Epidermal melanocyte (primary cell): Measurements from ENCODE around the gene PPARGC1A.

Experiments used
- DNase-seq: peaks from one replicate; pipeline ENCODE4 v3.0.0; 2011; ENCODE audit warnings: low spot score; ENCODE audit not compliant: insufficient read length

Gene PPARGC1A

GRCh38 chr4:23775694-23776093 lies 114.2 kb downstream of the PPARGC1A start:
- DNase-seq = no peak

GRCh38 chr4:23774909-23775308 lies 114.9 kb downstream of the PPARGC1A start:
- DNase-seq = no peak

GRCh38 chr4:23773884-23774636 lies 115.8 kb downstream of the PPARGC1A start:
- no peak for DNase-seq

- DNase-seq = no peak
Measured at GRCh38 chr4:23770011-23770410, 119.8 kb downstream of the PPARGC1A start.

DNA sequence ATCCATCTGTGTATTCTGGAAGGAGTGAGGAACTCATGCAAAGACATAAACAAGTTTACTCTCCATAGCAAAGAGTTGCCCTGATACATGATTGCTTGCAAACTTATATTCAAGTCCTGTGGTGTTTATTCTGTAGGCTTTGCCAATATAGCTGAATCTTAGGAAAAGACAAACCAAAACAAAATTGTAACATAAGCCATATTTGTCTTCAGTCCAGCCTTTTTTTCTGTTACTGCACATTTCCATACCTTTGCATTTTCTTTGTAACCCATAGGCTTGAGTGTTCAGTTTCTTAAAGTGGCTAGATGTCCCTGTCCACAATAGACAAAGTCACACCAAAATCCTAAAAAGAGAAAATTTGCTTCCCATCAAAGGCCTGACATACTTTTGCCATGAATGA lies 120.4 kb downstream of the PPARGC1A start:
- no peak for DNase-seq

DNA sequence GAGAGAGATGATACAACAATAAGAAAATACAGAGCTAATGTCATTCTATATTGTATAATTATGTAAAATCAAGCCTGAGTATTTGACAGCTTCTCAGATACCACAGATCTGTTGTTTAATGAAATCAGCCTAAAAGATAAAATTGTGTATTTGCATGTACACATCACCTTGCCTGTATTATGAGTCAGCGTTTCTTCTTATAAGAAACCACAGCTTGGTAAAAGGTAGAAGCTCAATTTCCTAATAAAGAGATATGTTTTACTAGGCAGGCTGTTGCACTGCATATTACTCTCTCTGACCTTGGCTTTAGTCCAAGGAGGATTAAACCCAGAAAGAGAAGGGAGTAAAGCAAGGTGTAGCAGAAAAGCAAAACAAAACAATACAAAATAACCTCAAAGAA lies 121.3 kb downstream of the PPARGC1A start:
- DNase-seq = no peak

GRCh38 chr4:23766344-23766743 lies 123.5 kb downstream of the PPARGC1A start:
- no peak for DNase-seq

GRCh38 chr4:23763559-23763958 lies 126.3 kb downstream of the PPARGC1A start:
- no peak for DNase-seq

DNA sequence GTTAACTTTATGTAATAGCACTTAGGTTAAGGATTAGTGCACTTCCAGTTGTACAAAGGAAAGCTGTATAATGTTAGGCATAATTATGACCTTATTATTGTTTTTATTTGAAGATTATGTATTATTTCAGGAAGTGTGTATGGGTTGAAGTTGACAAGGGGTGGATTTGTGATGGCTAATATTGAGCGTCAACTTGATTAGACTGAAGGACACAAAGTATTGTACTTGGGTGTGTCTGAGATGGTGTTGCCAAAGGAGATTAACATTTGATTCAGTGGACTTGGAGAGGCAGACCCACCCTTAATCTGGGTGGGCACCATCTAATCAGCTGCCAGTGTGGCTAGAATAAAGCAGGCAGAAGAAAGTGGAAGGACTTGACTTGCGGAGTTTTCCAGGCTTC lies 127.3 kb downstream of the PPARGC1A start:
- no peak for DNase-seq

DNA sequence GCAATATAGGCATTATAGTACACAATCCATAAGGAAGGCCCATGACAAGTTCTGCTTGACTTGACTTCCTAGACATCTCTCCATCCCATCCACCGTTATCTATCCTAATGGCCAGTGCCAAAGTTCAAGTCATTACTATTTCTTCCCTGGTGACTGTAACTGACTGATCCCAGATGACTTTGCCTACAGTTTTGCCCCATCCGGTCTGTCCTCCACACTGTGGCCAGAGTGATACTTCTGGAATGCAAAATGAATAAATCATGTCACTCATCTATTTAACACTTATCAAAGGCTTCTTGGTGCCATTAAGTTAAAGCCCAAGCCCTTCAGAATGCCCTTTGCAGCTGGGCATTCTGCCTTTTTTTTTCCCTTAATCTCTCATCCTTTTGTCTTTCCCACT lies 130.8 kb downstream of the PPARGC1A start:
- no peak for DNase-seq

GRCh38 chr4:23754688-23755087 lies 135.2 kb downstream of the PPARGC1A start:
- DNase-seq = no peak

DNA sequence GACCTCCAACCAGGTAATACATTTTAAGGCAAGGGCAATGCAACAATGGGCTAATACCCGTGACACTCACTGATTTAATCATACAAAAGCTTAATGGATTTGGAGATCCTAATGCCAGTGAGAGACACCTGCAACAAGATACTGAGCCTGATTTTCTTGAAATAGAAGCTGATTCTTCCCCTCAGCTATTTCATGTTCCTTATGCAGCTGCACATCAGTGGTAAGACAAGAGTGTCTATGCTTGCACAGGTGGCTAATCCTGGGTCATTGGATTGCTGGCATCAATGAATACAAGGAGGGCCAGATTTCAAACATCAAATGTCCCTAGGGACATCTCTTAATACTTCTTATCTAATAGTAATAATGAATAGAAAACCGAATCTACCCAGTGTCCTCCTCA lies 139.7 kb downstream of the PPARGC1A start:
- DNase-seq = no peak

- DNase-seq = no peak
Measured at GRCh38 chr4:23747281-23747735, 142.5 kb downstream of the PPARGC1A start.

GRCh38 chr4:23746672-23747071 lies 143.2 kb downstream of the PPARGC1A start:
- DNase-seq = no peak

- DNase-seq = no peak
Measured at GRCh38 chr4:23746027-23746426, 143.8 kb downstream of the PPARGC1A start.

GRCh38 chr4:23745377-23745776 lies 144.5 kb downstream of the PPARGC1A start:
- no peak for DNase-seq
